NCI-H82 treated with DMSO at 0.1 percent for 48 hours (cell line): Measurements from ENCODE around the gene TAC4.

Source experiments
- DNase-seq: peaks from one replicate; lab custom pipeline; 2025; ENCODE audit not compliant: unreplicated experiment; lab: John Stamatoyannopoulos, UW

The TAC4 gene

DNA sequence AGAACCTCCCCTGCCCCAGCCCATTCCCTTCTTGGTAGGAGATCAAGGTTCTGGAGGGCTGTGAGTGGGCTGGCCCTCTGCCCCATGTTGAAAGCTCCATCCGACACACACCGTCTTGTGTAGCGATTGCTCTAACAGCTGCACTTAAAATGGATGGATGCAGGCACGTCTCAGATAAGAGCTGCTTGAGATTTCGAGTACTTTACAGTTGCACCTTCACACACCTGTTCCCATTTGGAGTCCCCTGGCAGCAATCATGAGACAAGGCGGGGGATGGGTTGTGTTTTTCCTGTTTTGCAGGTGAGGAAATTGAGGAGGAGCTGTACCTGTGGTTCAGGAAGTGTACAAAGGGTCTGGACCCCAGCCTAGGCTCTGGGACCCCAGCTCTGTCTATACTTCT lies 25.6 kb upstream of the TAC4 start:
- no peak for DNase-seq

GRCh38 chr17:49872754-49873377 lies 25.0 kb upstream of the TAC4 start:
- DNase-seq: no peak

DNA sequence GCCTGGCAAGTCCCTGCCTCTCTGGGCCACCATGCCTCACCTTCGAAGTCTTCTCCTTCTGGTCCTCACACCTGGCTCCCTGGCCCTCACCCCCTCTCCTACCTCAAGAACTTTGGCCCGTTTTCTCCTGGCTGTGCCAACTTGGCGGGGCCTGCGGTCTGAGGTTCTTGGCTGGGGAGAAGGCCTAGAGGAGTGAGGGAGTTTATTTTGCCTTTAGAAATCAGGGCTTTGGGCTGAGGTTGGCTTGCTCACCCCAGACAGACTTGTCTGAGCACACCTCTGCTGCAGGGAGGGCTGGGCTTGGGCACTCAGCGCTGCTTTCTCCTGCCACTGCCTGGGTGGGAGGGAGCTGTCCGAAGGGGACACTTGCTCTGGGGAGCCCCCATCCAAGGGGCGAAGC lies 23.3 kb upstream of the TAC4 start:
- DNase-seq: no peak

DNA sequence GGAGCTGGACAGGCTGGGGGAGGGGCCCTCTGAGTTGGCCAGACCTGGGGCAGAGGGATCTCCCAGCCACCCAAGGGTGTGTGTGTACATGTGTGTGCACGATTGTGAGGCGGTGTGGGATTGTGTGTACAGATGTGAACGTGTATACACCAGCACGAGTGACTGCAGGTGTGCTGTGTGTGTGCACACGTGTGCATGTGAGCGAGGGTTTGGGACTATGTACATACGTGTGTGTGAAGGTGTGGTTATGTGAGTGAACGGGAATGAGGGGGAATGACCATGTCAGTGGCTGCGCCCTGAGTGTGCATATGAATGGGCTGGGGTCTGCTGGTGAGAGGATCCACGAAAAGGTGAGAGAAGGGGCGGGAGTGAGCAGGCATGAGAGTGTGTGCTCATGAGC lies 22.4 kb upstream of the TAC4 start:
- no peak for DNase-seq

DNA sequence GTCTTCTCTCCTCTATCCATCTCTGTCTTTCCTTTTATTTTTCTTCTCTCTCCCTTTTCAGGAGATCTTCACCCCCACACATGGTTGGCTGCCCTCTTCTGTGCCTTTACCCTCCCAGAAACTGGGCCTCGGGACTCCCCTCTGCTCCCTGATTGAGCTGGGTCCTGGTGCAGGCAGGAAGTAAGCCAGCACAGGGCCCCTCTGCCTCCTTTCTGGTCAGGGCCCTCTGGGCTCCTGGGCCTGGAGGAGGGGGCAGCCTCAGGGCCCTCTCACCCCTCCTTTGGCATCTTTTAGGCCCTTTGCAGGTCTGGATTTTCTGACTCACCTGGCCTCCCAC lies 21.1 kb upstream of the TAC4 start:
- DNase-seq: no peak

- DNase-seq: no peak
These were observed 19.1 kb upstream of the TAC4 start for GRCh38 chr17:49866882-49867413.

DNA sequence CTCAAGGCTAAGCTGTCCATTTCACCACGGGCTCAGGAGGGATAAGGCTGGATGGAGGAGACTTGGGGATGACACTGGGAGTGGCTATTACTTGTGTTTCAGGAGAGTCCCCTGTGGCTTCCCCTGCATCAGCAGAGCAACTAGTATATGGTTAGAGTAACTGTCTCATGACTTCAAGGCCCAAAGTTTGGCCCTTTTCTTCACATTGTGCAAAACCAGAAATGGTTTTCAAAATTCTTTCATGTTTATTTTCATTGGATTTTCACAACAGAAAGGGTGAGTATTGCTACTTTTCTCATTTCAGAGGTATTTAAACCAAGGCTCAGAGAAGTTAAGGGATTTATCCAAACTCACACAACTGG lies 18.1 kb upstream of the TAC4 start:
- no peak for DNase-seq

GRCh38 chr17:49862781-49863331 lies 15.0 kb upstream of the TAC4 start:
- no peak for DNase-seq

DNA sequence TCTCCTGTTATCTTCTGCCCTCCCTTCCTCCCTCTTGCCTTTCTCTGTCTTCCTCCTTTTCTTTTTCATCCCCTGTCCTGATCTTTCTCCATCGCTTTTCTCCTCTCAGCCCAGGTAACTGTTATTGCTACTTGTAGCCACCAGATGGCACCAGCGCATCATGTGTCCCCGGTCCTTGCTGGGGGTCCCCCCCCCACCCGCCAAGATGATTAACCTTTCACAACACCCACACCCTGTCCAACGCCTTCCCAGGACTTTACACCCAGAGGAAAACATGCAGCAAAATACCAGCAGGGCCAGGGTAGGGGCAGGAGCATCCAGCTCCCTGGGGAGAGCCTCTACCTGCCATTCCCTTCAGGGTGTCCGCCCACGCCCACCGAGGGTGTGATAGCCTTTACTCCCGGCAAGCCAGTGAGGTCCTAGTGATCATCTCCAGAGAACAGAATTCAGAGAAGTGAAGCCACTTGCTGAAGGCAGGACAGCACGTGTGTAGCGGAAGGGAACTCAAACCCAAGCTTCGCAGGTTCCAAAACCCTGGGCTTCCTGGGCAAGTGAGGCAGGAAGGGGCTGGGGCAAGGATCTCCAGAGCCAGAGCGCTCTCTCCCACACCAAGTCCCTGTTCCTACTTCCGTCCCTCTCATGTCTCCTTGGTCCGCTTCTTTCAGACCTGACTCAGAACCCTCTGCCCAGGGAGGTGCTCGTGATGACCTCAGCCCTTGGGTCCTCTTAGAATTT lies 13.4 kb upstream of the TAC4 start:
- DNase-seq: peak; percentile 15

DNA sequence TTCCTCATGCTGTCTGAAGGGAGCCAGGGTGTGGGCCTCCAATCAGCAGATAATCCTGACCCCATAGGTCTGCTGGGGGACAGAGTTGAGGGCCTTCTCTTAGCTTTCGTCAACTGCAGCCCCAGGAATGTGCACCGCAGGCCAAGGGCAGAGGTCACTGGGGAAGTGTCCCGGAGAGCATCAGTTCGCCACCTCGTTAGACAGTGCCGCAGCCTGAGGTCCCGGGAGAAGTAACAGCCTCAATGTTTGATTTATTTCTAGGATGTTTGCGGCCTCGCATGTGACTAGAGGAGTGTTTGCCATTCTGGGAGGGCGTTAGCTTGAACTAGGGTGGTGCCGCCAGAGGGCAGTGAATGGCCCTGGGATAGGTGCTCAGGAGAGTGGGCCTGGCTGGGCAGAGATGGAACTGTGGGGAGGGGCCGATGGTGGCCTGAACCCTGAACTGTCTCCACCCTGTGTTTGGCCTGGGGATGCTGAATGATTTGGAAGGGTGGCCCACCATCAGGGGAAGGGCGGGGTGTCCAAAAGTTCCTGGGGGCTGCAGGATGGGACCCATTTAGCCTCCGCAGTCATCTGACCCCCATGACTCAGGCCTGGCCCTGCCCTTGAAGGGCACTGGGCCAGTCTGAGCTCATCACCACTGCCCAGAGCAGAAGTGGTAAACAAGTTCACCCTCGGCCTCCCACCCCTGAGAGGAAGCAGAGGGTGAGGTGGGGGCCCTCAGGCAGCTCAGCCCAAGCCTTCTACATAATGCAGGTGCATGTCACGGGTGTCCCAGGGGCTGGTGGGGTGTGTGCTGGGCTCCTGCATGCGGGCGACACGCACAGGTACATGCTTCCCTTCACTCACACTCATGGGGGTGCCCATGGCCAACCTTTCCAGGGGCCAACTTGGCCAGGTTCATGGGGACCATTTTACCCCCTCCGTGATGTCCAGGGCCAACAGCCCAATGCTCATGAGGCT lies 12.4 kb upstream of the TAC4 start:
- no peak for DNase-seq

- DNase-seq: no peak
These were observed 10.9 kb upstream of the TAC4 start for GRCh38 chr17:49858796-49859195.

DNA sequence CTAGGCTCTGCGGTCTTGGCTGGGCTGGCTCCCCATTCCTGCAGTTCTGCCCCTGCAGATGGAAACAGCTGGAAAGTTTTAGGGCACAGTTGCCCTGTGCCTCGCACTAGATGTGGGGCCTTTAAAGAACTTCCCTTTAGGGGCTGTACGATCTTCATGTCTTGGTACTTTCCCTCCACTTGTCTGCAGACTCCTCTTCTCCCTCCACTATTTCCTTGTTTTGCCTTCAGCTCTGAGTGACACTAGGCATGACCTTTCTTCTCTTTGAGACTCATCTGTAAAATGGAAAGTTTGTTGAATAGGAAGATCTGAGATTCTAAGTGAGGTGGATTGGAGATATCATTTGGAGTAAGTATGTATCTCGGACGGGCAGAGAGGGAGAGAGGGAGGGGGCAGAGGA lies 6.3 kb upstream of the TAC4 start:
- no peak for DNase-seq

- DNase-seq: no peak
These were observed 5.7 kb upstream of the TAC4 start for GRCh38 chr17:49853470-49854015.

- peak; percentile 19 for DNase-seq
These were observed 3.8 kb upstream of the TAC4 start for GRCh38 chr17:49851387-49852291.

GRCh38 chr17:49850772-49851386 lies 3.0 kb upstream of the TAC4 start:
- DNase-seq: no peak

- no peak for DNase-seq
These were observed 2.3 kb upstream of the TAC4 start for GRCh38 chr17:49850218-49850610.

GRCh38 chr17:49848739-49849138 lies 870 bp upstream of the TAC4 start:
- DNase-seq: no peak

- DNase-seq: no peak
These were observed 744 bp downstream of the TAC4 start for GRCh38 chr17:49846938-49847712.

GRCh38 chr17:49845321-49845720 lies 2.5 kb downstream of the TAC4 start:
- DNase-seq: no peak
